GM23338 (cell line): ENCODE data around the gene AP3M1. TPM values are rescaled to one million over a fixed set of nuclear protein-coding genes. Genes with fewer than 3 reads are reported as not detected.

Source experiments
- ATAC-seq: fragments of 200-7000 bp; cut with Tn5 transposase; 3 replicates; pipeline ENCODE4 v1.9.1; 2020
- DNase-seq: peaks from one replicate; pipeline ENCODE4 v3.0.0-alpha.2; 2015; ENCODE audit warnings: low spot score
- H2AFZ ChIP-seq: fragments of 200-600 bp; sonication (generic); 2 replicates; pipeline ENCODE4 v1.8.0; 2016; ENCODE audit warnings: antibody characterized with exemption, mild to moderate bottlenecking, moderate library complexity
- H3F3A ChIP-seq: fragments of 200-600 bp; sonication (generic); replicated peaks from 2 replicates; pipeline ENCODE4 v1.8.0; 2017; ENCODE audit warnings: antibody characterized with exemption, mixed run types, low read depth
- H3K27ac ChIP-seq: fragments of 200-600 bp; sonication (generic); 2 replicates; pipeline ENCODE4 v1.6.1; 2016; ENCODE audit warnings: low read depth
- H3K27me3 ChIP-seq: fragments of 200-600 bp; sonication (generic); 2 replicates; pipeline ENCODE4 v1.8.0; 2016; ENCODE audit warnings: mild to moderate bottlenecking, mixed run types, moderate library complexity; ENCODE audit not compliant: insufficient read depth
- H3K36me3 ChIP-seq: fragments of 200-600 bp; sonication (generic); 2 replicates; pipeline ENCODE4 v1.8.0; 2016; ENCODE audit warnings: mild to moderate bottlenecking; ENCODE audit not compliant: insufficient read depth
- H3K4me1 ChIP-seq: fragments of 200-600 bp; sonication (generic); 2 replicates; pipeline ENCODE4 v1.8.0; 2016; ENCODE audit warnings: mild to moderate bottlenecking, moderate library complexity; ENCODE audit not compliant: insufficient read depth
- H3K4me2 ChIP-seq: fragments of 200-600 bp; sonication (generic); 2 replicates; pipeline ENCODE4 v1.7.1; 2017; ENCODE audit warnings: mixed run types
- H3K4me3 ChIP-seq: fragments of 200-600 bp; sonication (generic); 2 replicates; pipeline ENCODE4 v1.6.1; 2016; ENCODE audit warnings: mixed run types
- H3K79me2 ChIP-seq: fragments of 200-600 bp; sonication (generic); replicated peaks from 2 replicates; pipeline ENCODE4 v1.8.0; 2017; ENCODE audit warnings: mild to moderate bottlenecking; ENCODE audit not compliant: insufficient read depth
- H3K9me2 ChIP-seq: fragments of 200-600 bp; sonication (generic); 2 replicates; pipeline ENCODE4 v1.8.0; 2017; ENCODE audit not compliant: insufficient read depth
- H4K20me1 ChIP-seq: fragments of 200-600 bp; sonication (generic); replicated peaks from 2 replicates; pipeline ENCODE4 v1.8.0; 2017; ENCODE audit warnings: mild to moderate bottlenecking; ENCODE audit not compliant: insufficient read depth
- H3K27ac Mint-ChIP-seq: 2 replicates; pipeline ENCODE4 v1.8.0; 2020; ENCODE audit warnings: inconsistent platforms, mild to moderate bottlenecking, moderate library complexity, mixed read lengths
- H3K27me3 Mint-ChIP-seq: 3 replicates; pipeline ENCODE4 v1.8.0; 2022; ENCODE audit warnings: low read depth, mild to moderate bottlenecking, moderate library complexity, mixed read lengths, inconsistent platforms; ENCODE audit not compliant: insufficient read depth, poor library complexity
- H3K36me3 Mint-ChIP-seq: 3 replicates; pipeline ENCODE4 v1.8.0; 2021; ENCODE audit warnings: low read depth, mild to moderate bottlenecking, inconsistent platforms, moderate library complexity, mixed read lengths
- H3K4me1 Mint-ChIP-seq: 3 replicates; pipeline ENCODE4 v1.8.0; 2020; ENCODE audit warnings: mild to moderate bottlenecking, inconsistent platforms, mixed read lengths
- H3K4me3 Mint-ChIP-seq: 3 replicates; pipeline ENCODE4 v1.8.0; 2021; ENCODE audit warnings: moderate library complexity, mild to moderate bottlenecking, inconsistent platforms, mixed read lengths
- H3K9me3 Mint-ChIP-seq: 3 replicates; pipeline ENCODE4 v1.8.0; 2020; ENCODE audit warnings: moderate library complexity, mild to moderate bottlenecking, inconsistent platforms, mixed read lengths
- CREB1 ChIP-seq: fragments of 250-450 bp; sonication (Bioruptor Pico); IDR thresholded peaks from 2 replicates; pipeline ENCODE4 v1.5.0; 2020; ENCODE audit warnings: low read depth, mild to moderate bottlenecking, moderate library complexity
- EZH2 ChIP-seq: fragments of 200-600 bp; sonication (generic); IDR thresholded peaks from one replicate; pipeline ENCODE4 v1.8.0; 2017; ENCODE audit warnings: antibody characterized with exemption, mild to moderate bottlenecking, low read depth; ENCODE audit not compliant: unreplicated experiment
- EZH2phosphoT487 ChIP-seq: fragments of 200-600 bp; sonication (generic); IDR thresholded peaks from one replicate; pipeline ENCODE4 v1.8.1; 2018; ENCODE audit warnings: antibody characterized with exemption; ENCODE audit not compliant: unreplicated experiment
- JUNB ChIP-seq: IDR thresholded peaks from one replicate; pipeline ENCODE4 v1.6.1; 2016; ENCODE audit warnings: antibody characterized with exemption; ENCODE audit not compliant: unreplicated experiment
- NANOG ChIP-seq: IDR thresholded peaks from 2 replicates; pipeline ENCODE4 v1.6.1; 2016; ENCODE audit warnings: antibody characterized with exemption, borderline replicate concordance
- POLR2AphosphoS5 ChIP-seq: IDR thresholded peaks from 2 replicates; pipeline ENCODE4 v1.6.1; 2016; ENCODE audit warnings: antibody characterized with exemption, low read depth
- STAT1 ChIP-seq: IDR thresholded peaks from one replicate; pipeline ENCODE4 v1.6.1; 2016; ENCODE audit warnings: antibody characterized with exemption; ENCODE audit not compliant: unreplicated experiment
- ZNF114 ChIP-seq: fragments of 250-450 bp; sonication (Bioruptor Pico); IDR thresholded peaks from 2 replicates; pipeline ENCODE4 v1.5.0; 2020; ENCODE audit warnings: mild to moderate bottlenecking, moderate library complexity
- ZNF331 ChIP-seq: fragments of 250-450 bp; sonication (Bioruptor Pico); IDR thresholded peaks from 2 replicates; pipeline ENCODE4 v1.5.0; 2020; ENCODE audit warnings: low read depth, mild to moderate bottlenecking, moderate library complexity
- polyA plus RNA-seq: library from polyadenylated mRNA; unstranded; fragments of >200 nt; fragmentation: Nextera tagmentation; extraction: Ambion mirVana; gene quantifications from 2 replicates; pipeline ENCODE4 v1.2.1, GENCODE V29; 2016
- total RNA-seq: library from RNA; depleted of rRNA; stranded (reverse); fragments of >200 nt; shearing (Covaris generic); gene quantifications from 2 replicates; pipeline ENCODE4 v1.2.3, GENCODE V29; 2014
- TF ChIP-seq, protein P1 (sequence below): fragments of 250-450 bp; sonication (Bioruptor Pico); IDR thresholded peaks from 2 replicates; pipeline ENCODE4 v1.5.0; 2020; ENCODE audit warnings: mild to moderate bottlenecking, moderate library complexity
- TF ChIP-seq, protein P2 (sequence below): IDR thresholded peaks from 2 replicates; pipeline ENCODE4 v1.6.1; 2016; ENCODE audit warnings: antibody characterized with exemption
- TF ChIP-seq, protein P3 (sequence below): IDR thresholded peaks from one replicate; pipeline ENCODE4 v1.6.1; 2018; ENCODE audit warnings: antibody characterized with exemption; ENCODE audit not compliant: unreplicated experiment
- TF ChIP-seq, protein P4 (sequence below), 2 experiments: fragments of 200-600 bp in 1 of 2; sonication (generic) in 1 of 2; conservative IDR thresholded peaks; 2 replicates each; pipeline versions ENCODE4 v1.5.1 to v1.6.1; 2016 to 2017; ENCODE audit warnings: antibody characterized with exemption in 2 of 2, low read depth in 2 of 2, mild to moderate bottlenecking in 2 of 2, moderate library complexity in 1 of 2

Gene AP3M1
- total and polyA plus RNA-seq, 2 experiments from 2014 or later: 13.8 to 41.7 TPM

DNA sequence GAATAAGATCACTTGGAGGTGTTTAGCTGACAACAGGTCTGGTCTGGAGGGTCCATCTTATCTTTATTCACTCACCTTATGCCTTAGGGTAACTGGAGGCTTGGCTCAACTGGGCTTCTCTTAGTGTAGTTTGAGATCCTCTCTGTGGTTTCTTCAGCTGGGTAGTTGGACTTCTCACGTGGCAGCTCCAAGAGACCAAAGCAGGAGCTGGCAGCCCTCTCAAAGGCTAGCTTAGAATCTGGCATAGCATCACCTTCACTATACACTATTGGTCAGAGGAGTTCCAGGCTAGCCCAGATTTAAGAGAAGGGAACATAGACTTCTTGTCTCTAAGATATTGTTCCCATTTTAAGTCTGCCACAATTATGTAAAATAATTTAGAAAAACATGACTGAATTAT lies 16.8 kb upstream of the AP3M1 start:
- Histone ChIP-seq H3K4me1 (no peaks in the 10 kb centered on the region), H3F3A (no peaks in the 10 kb centered on the region), H3K4me2 (no peak overlapping the region), H2AFZ (no peak overlapping the region), H3K27ac (no peak overlapping the region), H3K9me2 (no peaks in the 10 kb centered on the region), H4K20me1 (peaks cover 15% of the 10 kb centered on the region; the same call in 1 of the 2 replicates), H3K79me2 (peaks cover 56% of the 10 kb centered on the region), H3K4me3 (no peak overlapping the region), H3K36me3 (no peaks in the 10 kb centered on the region), H3K27me3 (no peaks in the 10 kb centered on the region)
- TF ChIP-seq, protein P1, sequence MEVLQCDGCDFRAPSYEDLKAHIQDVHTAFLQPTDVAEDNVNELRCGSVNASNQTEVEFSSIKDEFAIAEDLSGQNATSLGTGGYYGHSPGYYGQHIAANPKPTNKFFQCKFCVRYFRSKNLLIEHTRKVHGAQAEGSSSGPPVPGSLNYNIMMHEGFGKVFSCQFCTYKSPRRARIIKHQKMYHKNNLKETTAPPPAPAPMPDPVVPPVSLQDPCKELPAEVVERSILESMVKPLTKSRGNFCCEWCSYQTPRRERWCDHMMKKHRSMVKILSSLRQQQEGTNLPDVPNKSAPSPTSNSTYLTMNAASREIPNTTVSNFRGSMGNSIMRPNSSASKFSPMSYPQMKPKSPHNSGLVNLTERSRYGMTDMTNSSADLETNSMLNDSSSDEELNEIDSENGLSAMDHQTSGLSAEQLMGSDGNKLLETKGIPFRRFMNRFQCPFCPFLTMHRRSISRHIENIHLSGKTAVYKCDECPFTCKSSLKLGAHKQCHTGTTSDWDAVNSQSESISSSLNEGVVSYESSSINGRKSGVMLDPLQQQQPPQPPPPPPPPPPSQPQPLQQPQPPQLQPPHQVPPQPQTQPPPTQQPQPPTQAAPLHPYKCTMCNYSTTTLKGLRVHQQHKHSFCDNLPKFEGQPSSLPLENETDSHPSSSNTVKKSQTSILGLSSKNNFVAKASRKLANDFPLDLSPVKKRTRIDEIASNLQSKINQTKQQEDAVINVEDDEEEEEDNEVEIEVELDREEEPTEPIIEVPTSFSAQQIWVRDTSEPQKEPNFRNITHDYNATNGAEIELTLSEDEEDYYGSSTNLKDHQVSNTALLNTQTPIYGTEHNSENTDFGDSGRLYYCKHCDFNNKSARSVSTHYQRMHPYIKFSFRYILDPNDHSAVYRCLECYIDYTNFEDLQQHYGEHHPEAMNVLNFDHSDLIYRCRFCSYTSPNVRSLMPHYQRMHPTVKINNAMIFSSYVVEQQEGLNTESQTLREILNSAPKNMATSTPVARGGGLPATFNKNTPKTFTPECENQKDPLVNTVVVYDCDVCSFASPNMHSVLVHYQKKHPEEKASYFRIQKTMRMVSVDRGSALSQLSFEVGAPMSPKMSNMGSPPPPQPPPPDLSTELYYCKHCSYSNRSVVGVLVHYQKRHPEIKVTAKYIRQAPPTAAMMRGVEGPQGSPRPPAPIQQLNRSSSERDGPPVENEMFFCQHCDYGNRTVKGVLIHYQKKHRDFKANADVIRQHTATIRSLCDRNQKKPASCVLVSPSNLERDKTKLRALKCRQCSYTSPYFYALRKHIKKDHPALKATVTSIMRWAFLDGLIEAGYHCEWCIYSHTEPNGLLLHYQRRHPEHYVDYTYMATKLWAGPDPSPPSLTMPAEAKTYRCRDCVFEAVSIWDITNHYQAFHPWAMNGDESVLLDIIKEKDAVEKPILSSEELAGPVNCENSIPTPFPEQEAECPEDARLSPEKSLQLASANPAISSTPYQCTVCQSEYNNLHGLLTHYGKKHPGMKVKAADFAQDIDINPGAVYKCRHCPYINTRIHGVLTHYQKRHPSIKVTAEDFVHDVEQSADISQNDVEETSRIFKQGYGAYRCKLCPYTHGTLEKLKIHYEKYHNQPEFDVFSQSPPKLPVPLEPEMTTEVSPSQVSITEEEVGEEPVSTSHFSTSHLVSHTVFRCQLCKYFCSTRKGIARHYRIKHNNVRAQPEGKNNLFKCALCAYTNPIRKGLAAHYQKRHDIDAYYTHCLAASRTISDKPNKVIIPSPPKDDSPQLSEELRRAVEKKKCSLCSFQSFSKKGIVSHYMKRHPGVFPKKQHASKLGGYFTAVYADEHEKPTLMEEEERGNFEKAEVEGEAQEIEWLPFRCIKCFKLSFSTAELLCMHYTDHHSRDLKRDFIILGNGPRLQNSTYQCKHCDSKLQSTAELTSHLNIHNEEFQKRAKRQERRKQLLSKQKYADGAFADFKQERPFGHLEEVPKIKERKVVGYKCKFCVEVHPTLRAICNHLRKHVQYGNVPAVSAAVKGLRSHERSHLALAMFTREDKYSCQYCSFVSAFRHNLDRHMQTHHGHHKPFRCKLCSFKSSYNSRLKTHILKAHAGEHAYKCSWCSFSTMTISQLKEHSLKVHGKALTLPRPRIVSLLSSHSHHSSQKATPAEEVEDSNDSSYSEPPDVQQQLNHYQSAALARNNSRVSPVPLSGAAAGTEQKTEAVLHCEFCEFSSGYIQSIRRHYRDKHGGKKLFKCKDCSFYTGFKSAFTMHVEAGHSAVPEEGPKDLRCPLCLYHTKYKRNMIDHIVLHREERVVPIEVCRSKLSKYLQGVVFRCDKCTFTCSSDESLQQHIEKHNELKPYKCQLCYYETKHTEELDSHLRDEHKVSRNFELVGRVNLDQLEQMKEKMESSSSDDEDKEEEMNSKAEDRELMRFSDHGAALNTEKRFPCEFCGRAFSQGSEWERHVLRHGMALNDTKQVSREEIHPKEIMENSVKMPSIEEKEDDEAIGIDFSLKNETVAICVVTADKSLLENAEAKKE (CRISPR knock-in tag): no peak
- TF ChIP-seq, protein P2, sequence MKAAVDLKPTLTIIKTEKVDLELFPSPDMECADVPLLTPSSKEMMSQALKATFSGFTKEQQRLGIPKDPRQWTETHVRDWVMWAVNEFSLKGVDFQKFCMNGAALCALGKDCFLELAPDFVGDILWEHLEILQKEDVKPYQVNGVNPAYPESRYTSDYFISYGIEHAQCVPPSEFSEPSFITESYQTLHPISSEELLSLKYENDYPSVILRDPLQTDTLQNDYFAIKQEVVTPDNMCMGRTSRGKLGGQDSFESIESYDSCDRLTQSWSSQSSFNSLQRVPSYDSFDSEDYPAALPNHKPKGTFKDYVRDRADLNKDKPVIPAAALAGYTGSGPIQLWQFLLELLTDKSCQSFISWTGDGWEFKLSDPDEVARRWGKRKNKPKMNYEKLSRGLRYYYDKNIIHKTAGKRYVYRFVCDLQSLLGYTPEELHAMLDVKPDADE: no peak
- TF ChIP-seq STAT1 (no peak), ZNF114 (CRISPR knock-in tag) (no peak), POLR2AphosphoS5 (no peak), ZNF331 (CRISPR knock-in tag) (no peak), JUNB (no peak), NANOG (no peak), EZH2 (no peak), CREB1 (CRISPR knock-in tag) (no peak), EZH2phosphoT487 (no peak)
- TF ChIP-seq, protein P3, sequence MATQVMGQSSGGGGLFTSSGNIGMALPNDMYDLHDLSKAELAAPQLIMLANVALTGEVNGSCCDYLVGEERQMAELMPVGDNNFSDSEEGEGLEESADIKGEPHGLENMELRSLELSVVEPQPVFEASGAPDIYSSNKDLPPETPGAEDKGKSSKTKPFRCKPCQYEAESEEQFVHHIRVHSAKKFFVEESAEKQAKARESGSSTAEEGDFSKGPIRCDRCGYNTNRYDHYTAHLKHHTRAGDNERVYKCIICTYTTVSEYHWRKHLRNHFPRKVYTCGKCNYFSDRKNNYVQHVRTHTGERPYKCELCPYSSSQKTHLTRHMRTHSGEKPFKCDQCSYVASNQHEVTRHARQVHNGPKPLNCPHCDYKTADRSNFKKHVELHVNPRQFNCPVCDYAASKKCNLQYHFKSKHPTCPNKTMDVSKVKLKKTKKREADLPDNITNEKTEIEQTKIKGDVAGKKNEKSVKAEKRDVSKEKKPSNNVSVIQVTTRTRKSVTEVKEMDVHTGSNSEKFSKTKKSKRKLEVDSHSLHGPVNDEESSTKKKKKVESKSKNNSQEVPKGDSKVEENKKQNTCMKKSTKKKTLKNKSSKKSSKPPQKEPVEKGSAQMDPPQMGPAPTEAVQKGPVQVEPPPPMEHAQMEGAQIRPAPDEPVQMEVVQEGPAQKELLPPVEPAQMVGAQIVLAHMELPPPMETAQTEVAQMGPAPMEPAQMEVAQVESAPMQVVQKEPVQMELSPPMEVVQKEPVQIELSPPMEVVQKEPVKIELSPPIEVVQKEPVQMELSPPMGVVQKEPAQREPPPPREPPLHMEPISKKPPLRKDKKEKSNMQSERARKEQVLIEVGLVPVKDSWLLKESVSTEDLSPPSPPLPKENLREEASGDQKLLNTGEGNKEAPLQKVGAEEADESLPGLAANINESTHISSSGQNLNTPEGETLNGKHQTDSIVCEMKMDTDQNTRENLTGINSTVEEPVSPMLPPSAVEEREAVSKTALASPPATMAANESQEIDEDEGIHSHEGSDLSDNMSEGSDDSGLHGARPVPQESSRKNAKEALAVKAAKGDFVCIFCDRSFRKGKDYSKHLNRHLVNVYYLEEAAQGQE: no peak
- TF ChIP-seq, protein P4, sequence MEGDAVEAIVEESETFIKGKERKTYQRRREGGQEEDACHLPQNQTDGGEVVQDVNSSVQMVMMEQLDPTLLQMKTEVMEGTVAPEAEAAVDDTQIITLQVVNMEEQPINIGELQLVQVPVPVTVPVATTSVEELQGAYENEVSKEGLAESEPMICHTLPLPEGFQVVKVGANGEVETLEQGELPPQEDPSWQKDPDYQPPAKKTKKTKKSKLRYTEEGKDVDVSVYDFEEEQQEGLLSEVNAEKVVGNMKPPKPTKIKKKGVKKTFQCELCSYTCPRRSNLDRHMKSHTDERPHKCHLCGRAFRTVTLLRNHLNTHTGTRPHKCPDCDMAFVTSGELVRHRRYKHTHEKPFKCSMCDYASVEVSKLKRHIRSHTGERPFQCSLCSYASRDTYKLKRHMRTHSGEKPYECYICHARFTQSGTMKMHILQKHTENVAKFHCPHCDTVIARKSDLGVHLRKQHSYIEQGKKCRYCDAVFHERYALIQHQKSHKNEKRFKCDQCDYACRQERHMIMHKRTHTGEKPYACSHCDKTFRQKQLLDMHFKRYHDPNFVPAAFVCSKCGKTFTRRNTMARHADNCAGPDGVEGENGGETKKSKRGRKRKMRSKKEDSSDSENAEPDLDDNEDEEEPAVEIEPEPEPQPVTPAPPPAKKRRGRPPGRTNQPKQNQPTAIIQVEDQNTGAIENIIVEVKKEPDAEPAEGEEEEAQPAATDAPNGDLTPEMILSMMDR (conservative IDR thresholded peaks at IDR 0.05; ENCODE audit: low read depth in 2 of 2): no peak
- H3K9me3 Mint-ChIP-seq: no peaks in the 10 kb centered on the region
- no peak overlapping the region for H3K4me3 Mint-ChIP-seq
- DNase-seq (no peak), ATAC-seq (no peak)
- H3K27me3 Mint-ChIP-seq: peaks cover 2% of the 10 kb centered on the region
- H3K4me1 Mint-ChIP-seq: peaks cover 3% of the 10 kb centered on the region; the same call in 2 of the 3 replicates
- H3K27ac Mint-ChIP-seq: no peak overlapping the region
- no peaks in the 10 kb centered on the region for H3K36me3 Mint-ChIP-seq
